KMS-11 (cell line): ENCODE results near the gene SPOCD1.

Experiments used
- H2AFZ ChIP-seq: fragments of 200-600 bp; sonication (generic); 2 replicates; pipeline ENCODE4 v1.6.1; 2016; ENCODE audit warnings: antibody characterized with exemption, mixed run types, low read depth
- H3K27ac ChIP-seq: fragments of 200-600 bp; sonication (generic); 2 replicates; pipeline ENCODE4 v1.6.1; 2016; ENCODE audit warnings: mild to moderate bottlenecking, mixed run types
- H3K27me3 ChIP-seq: fragments of 200-600 bp; sonication (generic); 2 replicates; pipeline ENCODE4 v1.6.1; 2017; ENCODE audit warnings: mild to moderate bottlenecking, low read depth, mixed run types, moderate library complexity; ENCODE audit not compliant: insufficient read depth
- H3K36me3 ChIP-seq: fragments of 200-600 bp; sonication (generic); 2 replicates; pipeline ENCODE4 v1.6.1; 2017; ENCODE audit warnings: mild to moderate bottlenecking, mixed run types; ENCODE audit not compliant: insufficient read depth
- H3K4me1 ChIP-seq: fragments of 200-600 bp; sonication (generic); 2 replicates; pipeline ENCODE4 v1.6.1; 2016; ENCODE audit warnings: mild to moderate bottlenecking, low read depth, mixed run types; ENCODE audit not compliant: poor library complexity, severe bottlenecking
- H3K4me2 ChIP-seq: fragments of 200-600 bp; sonication (generic); 2 replicates; pipeline ENCODE4 v1.7.0; 2016; ENCODE audit warnings: mild to moderate bottlenecking, mixed run types
- H3K4me3 ChIP-seq: fragments of 200-600 bp; sonication (generic); IDR thresholded peaks from 2 replicates; pipeline ENCODE4 v1.6.1; 2017; ENCODE audit warnings: low read depth, low read length, mixed read lengths; ENCODE audit not compliant: insufficient read depth
- H3K79me2 ChIP-seq: fragments of 200-600 bp; sonication (generic); 2 replicates; pipeline ENCODE4 v1.6.1; 2016; ENCODE audit warnings: low read depth, mixed run types; ENCODE audit not compliant: insufficient read depth
- H3K9ac ChIP-seq: fragments of 200-600 bp; sonication (generic); 2 replicates; pipeline ENCODE4 v1.6.1; 2016; ENCODE audit warnings: mild to moderate bottlenecking, mixed run types
- H4K20me1 ChIP-seq: fragments of 200-600 bp; sonication (generic); 2 replicates; pipeline ENCODE4 v1.6.1; 2016; ENCODE audit warnings: mild to moderate bottlenecking, mixed run types; ENCODE audit not compliant: insufficient read depth
- CTCF ChIP-seq: fragments of 200-600 bp; sonication (generic); conservative IDR thresholded peaks from 2 replicates; pipeline ENCODE4 v1.6.1; 2017; ENCODE audit warnings: low read depth, mild to moderate bottlenecking, antibody characterized with exemption, low read length, moderate library complexity, mixed read lengths

SPOCD1 gene

GRCh38 chr1:31803610-31804009 lies 12.2 kb downstream of the SPOCD1 start:
- Histone ChIP-seq H3K27ac (no peak overlapping the region), H4K20me1 (no peaks in the 10 kb centered on the region; the same call in 1 of the 2 replicates), H3K36me3 (no peaks in the 10 kb centered on the region), H3K4me3 (no peak overlapping the region), H3K4me1 (no peaks in the 10 kb centered on the region), H2AFZ (no peak overlapping the region), H3K9ac (no peak overlapping the region), H3K79me2 (no peaks in the 10 kb centered on the region), H3K27me3 (peaks cover 10% of the 10 kb centered on the region; the same call in 1 of the 2 replicates), H3K4me2 (no peak overlapping the region)
- no peak for TF ChIP-seq CTCF

- Histone ChIP-seq H3K9ac (no peak overlapping the region), H3K27ac (no peak overlapping the region), H3K36me3 (no peaks in the 10 kb centered on the region), H3K79me2 (no peaks in the 10 kb centered on the region), H3K4me3 (no peak overlapping the region), H4K20me1 (no peaks in the 10 kb centered on the region; the same call in 1 of the 2 replicates), H3K4me1 (no peaks in the 10 kb centered on the region), H2AFZ (no peak overlapping the region), H3K4me2 (no peak overlapping the region), H3K27me3 (peaks cover 16% of the 10 kb centered on the region; the same call in 1 of the 2 replicates)
- no peak for TF ChIP-seq CTCF
Observed at GRCh38 chr1:31802190-31803150, 13.4 kb downstream of the SPOCD1 start.

- no peak overlapping the region for H3K4me3 ChIP-seq
- H3K9ac ChIP-seq, result no peak overlapping the region
- no peak overlapping the region for H3K4me2 ChIP-seq
- H3K27ac ChIP-seq, result no peak overlapping the region
- peaks cover 24% of the 10 kb centered on the region for H3K27me3 ChIP-seq
- no peaks in the 10 kb centered on the region for H3K79me2 ChIP-seq
- TF ChIP-seq CTCF, result no peak
- H2AFZ ChIP-seq, result no peak overlapping the region
- no peaks in the 10 kb centered on the region for H3K36me3 ChIP-seq
- H4K20me1 ChIP-seq, result no peaks in the 10 kb centered on the region; the same call in 1 of the 2 replicates
- no peaks in the 10 kb centered on the region for H3K4me1 ChIP-seq
Observed at GRCh38 chr1:31801458-31801857, 14.4 kb downstream of the SPOCD1 start.

- Histone ChIP-seq H3K27ac (no peak overlapping the region), H3K79me2 (no peaks in the 10 kb centered on the region), H3K27me3 (peaks cover 24% of the 10 kb centered on the region), H3K4me2 (no peak overlapping the region), H3K9ac (no peak overlapping the region), H3K36me3 (no peaks in the 10 kb centered on the region), H2AFZ (no peak overlapping the region), H3K4me3 (no peak overlapping the region), H3K4me1 (no peaks in the 10 kb centered on the region), H4K20me1 (no peaks in the 10 kb centered on the region; the same call in 1 of the 2 replicates)
- no peak for TF ChIP-seq CTCF
Observed at GRCh38 chr1:31800674-31800967, 15.2 kb downstream of the SPOCD1 start.
